Uterus (tissue), 2 donors: ENCODE measurements around the gene HSD17B2.

Experiments
- POLR2A ChIP-seq, 2 donors: fragments of 450-650 bp; IDR thresholded peaks; one replicate each; pipeline ENCODE4 v1.6.1; 2016; ENCODE audit warnings: antibody characterized with exemption in 2 of 2, mild to moderate bottlenecking in 1 of 2, moderate library complexity in 1 of 2
- TF ChIP-seq, protein P1 (sequence below), 4 experiments: fragments of 200-600 bp in 2 of 4; fragments of 450-650 bp in 2 of 4; sonication (generic) in 2 of 4; IDR thresholded peaks; one replicate each; pipeline ENCODE4 v1.5.1; 2016 to 2019; ENCODE audit warnings: antibody characterized with exemption in 4 of 4, mild to moderate bottlenecking in 2 of 4, moderate library complexity in 1 of 4

- TF ChIP-seq POLR2A (IDR thresholded peaks at IDR 0.05) = no peak
- TF ChIP-seq, protein P1, sequence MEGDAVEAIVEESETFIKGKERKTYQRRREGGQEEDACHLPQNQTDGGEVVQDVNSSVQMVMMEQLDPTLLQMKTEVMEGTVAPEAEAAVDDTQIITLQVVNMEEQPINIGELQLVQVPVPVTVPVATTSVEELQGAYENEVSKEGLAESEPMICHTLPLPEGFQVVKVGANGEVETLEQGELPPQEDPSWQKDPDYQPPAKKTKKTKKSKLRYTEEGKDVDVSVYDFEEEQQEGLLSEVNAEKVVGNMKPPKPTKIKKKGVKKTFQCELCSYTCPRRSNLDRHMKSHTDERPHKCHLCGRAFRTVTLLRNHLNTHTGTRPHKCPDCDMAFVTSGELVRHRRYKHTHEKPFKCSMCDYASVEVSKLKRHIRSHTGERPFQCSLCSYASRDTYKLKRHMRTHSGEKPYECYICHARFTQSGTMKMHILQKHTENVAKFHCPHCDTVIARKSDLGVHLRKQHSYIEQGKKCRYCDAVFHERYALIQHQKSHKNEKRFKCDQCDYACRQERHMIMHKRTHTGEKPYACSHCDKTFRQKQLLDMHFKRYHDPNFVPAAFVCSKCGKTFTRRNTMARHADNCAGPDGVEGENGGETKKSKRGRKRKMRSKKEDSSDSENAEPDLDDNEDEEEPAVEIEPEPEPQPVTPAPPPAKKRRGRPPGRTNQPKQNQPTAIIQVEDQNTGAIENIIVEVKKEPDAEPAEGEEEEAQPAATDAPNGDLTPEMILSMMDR (IDR thresholded peaks at IDR 0.05) = no peak
These were observed 24.9 kb downstream of the HSD17B2 start for GRCh38 chr16:82059983-82060421.
